ENCODE data around the gene MPZL1.

DNA sequence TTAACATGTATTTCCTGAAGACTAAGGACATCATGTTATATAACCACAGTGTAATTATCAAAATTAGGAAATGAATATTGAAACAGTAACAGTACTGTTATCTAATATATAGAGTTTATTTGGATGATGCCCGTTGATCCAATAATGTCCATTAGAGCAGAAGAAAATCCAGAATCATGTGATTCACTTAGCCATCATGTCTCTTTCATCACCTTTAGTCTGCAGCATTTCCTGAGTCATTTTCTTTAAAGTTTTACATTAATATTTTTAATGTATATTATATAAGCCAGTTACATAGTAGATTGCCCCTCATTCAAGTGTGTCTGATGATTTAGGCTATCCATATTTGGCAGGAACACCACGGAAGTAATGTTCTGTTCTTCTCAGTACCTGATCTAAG is 28.9 kb downstream of the MPZL1 start:
- no peak for TF ChIP-seq POLR2AphosphoS5 (IDR thresholded peaks at IDR 0.05)
- TF ChIP-seq, protein P1, sequence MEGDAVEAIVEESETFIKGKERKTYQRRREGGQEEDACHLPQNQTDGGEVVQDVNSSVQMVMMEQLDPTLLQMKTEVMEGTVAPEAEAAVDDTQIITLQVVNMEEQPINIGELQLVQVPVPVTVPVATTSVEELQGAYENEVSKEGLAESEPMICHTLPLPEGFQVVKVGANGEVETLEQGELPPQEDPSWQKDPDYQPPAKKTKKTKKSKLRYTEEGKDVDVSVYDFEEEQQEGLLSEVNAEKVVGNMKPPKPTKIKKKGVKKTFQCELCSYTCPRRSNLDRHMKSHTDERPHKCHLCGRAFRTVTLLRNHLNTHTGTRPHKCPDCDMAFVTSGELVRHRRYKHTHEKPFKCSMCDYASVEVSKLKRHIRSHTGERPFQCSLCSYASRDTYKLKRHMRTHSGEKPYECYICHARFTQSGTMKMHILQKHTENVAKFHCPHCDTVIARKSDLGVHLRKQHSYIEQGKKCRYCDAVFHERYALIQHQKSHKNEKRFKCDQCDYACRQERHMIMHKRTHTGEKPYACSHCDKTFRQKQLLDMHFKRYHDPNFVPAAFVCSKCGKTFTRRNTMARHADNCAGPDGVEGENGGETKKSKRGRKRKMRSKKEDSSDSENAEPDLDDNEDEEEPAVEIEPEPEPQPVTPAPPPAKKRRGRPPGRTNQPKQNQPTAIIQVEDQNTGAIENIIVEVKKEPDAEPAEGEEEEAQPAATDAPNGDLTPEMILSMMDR (IDR thresholded peaks at IDR 0.05) = no peak
- no peak for TF ChIP-seq POLR2A (IDR thresholded peaks at IDR 0.05)
- TF ChIP-seq EP300 (IDR thresholded peaks at IDR 0.05; ENCODE audit: low read depth) = no peak
